DOHH2 (cell line): ENCODE measurements around the gene NFIA.

ENCODE experiments used
- H3F3A ChIP-seq: fragments of 200-600 bp; sonication (generic), shearing (Covaris generic); 2 replicates; pipeline ENCODE4 v1.6.0; 2016; ENCODE audit warnings: antibody characterized with exemption, mild to moderate bottlenecking; ENCODE audit not compliant: control insufficient read depth, insufficient read depth
- H3K27ac ChIP-seq: fragments of 200-600 bp; sonication (generic); 2 replicates; pipeline ENCODE4 v1.5.1; 2014; ENCODE audit warnings: low read depth, mild to moderate bottlenecking, low read length, moderate library complexity
- H3K27me3 ChIP-seq: fragments of 200-600 bp; sonication (generic); 2 replicates; pipeline ENCODE4 v1.6.1; 2014; ENCODE audit warnings: mild to moderate bottlenecking, low read length, mixed read lengths; ENCODE audit not compliant: control insufficient read depth
- H3K36me3 ChIP-seq: fragments of 200-600 bp; sonication (generic); 2 replicates; pipeline ENCODE4 v1.6.1; 2014; ENCODE audit warnings: mild to moderate bottlenecking, low read length, moderate library complexity, mixed read lengths; ENCODE audit not compliant: control insufficient read depth
- H3K4me1 ChIP-seq: fragments of 200-600 bp; sonication (generic); 2 replicates; pipeline ENCODE4 v1.6.1; 2014; ENCODE audit warnings: mild to moderate bottlenecking, low read length, mixed read lengths; ENCODE audit not compliant: control insufficient read depth
- H3K4me2 ChIP-seq: fragments of 200-600 bp; sonication (generic); 2 replicates; pipeline ENCODE4 v1.6.0; 2014; ENCODE audit warnings: mild to moderate bottlenecking, low read length, moderate library complexity
- H3K4me3 ChIP-seq: fragments of 200-600 bp; sonication (generic); 2 replicates; pipeline ENCODE4 v1.5.1; 2014; ENCODE audit warnings: mild to moderate bottlenecking, low read length, mixed read lengths
- H3K79me2 ChIP-seq: fragments of 200-600 bp; sonication (generic); 2 replicates; pipeline ENCODE4 v1.6.1; 2014; ENCODE audit warnings: mild to moderate bottlenecking, low read length, mixed read lengths; ENCODE audit not compliant: control insufficient read depth
- H3K9me2 ChIP-seq: fragments of 200-600 bp; sonication (generic); replicated peaks from 2 replicates; pipeline ENCODE4 v1.6.1; 2014; ENCODE audit warnings: mild to moderate bottlenecking, low read length, mixed read lengths; ENCODE audit not compliant: control insufficient read depth
- H3K9me3 ChIP-seq: fragments of 200-600 bp; sonication (generic); 2 replicates; pipeline ENCODE4 v1.6.1; 2014; ENCODE audit warnings: antibody characterized with exemption, low read length, mixed read lengths; ENCODE audit not compliant: control insufficient read depth, insufficient read depth
- H4K20me1 ChIP-seq: fragments of 200-600 bp; sonication (generic); 2 replicates; pipeline ENCODE4 v1.6.0; 2014; ENCODE audit warnings: low read depth, mild to moderate bottlenecking, antibody characterized with exemption, low read length, moderate library complexity; ENCODE audit not compliant: control insufficient read depth, insufficient read depth
- EZH2phosphoT487 ChIP-seq: fragments of 200-600 bp; sonication (generic); IDR thresholded peaks from 2 replicates; pipeline ENCODE4 v1.6.1; 2017; ENCODE audit warnings: borderline replicate concordance, mild to moderate bottlenecking, antibody characterized with exemption, low read length, moderate library complexity, mixed read lengths
- TF ChIP-seq, protein P1 (sequence below): fragments of 200-600 bp; sonication (generic); IDR thresholded peaks from one replicate; pipeline ENCODE4 v1.5.1; 2014; ENCODE audit warnings: antibody characterized with exemption, mild to moderate bottlenecking, low read depth, low read length; ENCODE audit not compliant: poor library complexity, severe bottlenecking

NFIA gene

DNA sequence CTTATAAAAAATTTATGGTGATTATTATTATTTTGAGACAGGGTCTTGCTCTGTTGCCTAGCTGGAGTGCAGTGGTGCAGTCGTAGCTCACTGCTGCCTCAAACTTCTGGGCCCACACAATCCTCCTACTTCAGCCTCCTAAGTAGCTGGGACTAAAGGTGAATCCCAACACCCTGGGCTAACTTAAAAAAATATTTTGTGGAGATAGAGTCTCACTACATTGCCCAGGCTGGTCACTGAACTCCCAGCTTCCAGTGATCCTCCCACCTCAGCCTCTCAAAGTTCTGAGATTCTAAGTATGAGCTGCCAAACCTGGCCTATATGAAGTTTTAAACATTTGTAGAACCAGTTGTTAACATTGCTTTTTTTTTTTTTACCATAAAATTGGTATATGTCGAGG is 18.2 kb downstream of the NFIA start:
- TF ChIP-seq, protein P1, sequence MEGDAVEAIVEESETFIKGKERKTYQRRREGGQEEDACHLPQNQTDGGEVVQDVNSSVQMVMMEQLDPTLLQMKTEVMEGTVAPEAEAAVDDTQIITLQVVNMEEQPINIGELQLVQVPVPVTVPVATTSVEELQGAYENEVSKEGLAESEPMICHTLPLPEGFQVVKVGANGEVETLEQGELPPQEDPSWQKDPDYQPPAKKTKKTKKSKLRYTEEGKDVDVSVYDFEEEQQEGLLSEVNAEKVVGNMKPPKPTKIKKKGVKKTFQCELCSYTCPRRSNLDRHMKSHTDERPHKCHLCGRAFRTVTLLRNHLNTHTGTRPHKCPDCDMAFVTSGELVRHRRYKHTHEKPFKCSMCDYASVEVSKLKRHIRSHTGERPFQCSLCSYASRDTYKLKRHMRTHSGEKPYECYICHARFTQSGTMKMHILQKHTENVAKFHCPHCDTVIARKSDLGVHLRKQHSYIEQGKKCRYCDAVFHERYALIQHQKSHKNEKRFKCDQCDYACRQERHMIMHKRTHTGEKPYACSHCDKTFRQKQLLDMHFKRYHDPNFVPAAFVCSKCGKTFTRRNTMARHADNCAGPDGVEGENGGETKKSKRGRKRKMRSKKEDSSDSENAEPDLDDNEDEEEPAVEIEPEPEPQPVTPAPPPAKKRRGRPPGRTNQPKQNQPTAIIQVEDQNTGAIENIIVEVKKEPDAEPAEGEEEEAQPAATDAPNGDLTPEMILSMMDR: no peak
- TF ChIP-seq EZH2phosphoT487: no peak
- Histone ChIP-seq H3K27ac (no peak overlapping the region), H3K9me2 (no peaks in the 10 kb centered on the region), H3K9me3 (no peaks in the 10 kb centered on the region), H4K20me1 (no peaks in the 10 kb centered on the region), H3F3A (no peaks in the 10 kb centered on the region), H3K79me2 (peaks cover 75% of the 10 kb centered on the region), H3K36me3 (peaks cover 3% of the 10 kb centered on the region; the same call in 1 of the 2 replicates), H3K27me3 (no peaks in the 10 kb centered on the region), H3K4me1 (peaks cover 2% of the 10 kb centered on the region; the same call in 1 of the 2 replicates), H3K4me3 (no peak overlapping the region), H3K4me2 (no peak overlapping the region)

DNA sequence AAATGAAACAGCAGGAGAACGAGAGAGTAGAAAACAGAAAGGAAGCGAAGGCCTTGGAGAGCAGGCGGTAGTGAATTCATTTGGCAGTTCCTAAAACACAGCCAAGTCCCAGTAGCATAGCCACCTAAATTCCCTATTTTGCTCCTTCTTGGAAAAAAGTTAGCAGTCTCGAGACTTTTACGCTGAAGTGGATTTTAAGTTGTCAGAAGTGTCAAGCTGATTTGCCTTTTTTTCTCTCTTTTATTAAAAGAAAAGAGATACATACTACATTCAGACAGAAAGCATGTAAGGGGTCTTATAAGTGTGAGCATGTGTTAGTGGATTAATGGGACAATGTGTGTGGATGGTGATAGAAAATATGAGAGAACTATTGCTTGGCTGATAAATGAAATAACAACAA is 19.2 kb downstream of the NFIA start:
- Histone ChIP-seq H3K4me2 (no peak overlapping the region), H3K79me2 (peaks cover 76% of the 10 kb centered on the region), H3K4me3 (no peak overlapping the region), H3K9me2 (no peaks in the 10 kb centered on the region), H3F3A (no peaks in the 10 kb centered on the region), H3K27ac (no peak overlapping the region), H3K36me3 (peaks cover 3% of the 10 kb centered on the region; the same call in 1 of the 2 replicates), H3K4me1 (peaks cover 2% of the 10 kb centered on the region; the same call in 1 of the 2 replicates), H3K9me3 (no peaks in the 10 kb centered on the region), H4K20me1 (no peaks in the 10 kb centered on the region), H3K27me3 (no peaks in the 10 kb centered on the region)
- TF ChIP-seq EZH2phosphoT487: no peak
- TF ChIP-seq, protein P1: no peak

DNA sequence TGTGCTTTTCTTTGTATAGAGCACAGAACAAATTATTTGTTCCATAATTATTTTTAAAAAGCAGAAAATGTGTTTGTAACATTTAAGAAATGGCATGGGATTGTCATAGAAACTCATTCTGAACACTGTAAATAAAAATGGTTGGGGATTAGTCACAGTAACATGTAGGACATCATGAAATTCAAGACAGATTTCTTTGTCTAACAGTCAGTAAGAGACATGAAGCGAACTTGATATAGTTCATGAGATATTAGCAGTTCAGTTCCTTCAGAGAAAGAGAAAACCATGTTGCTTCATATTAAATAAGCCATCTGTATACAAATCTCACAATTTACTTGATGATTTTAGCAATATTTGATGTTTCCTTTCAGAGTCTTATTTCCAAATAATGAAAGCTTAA is 19.7 kb downstream of the NFIA start:
- no peak overlapping the region for H3K4me2 ChIP-seq
- H3K9me2 ChIP-seq: no peaks in the 10 kb centered on the region
- H3K27me3 ChIP-seq: no peaks in the 10 kb centered on the region
- H4K20me1 ChIP-seq: no peaks in the 10 kb centered on the region
- H3K9me3 ChIP-seq: no peaks in the 10 kb centered on the region
- peaks cover 76% of the 10 kb centered on the region for H3K79me2 ChIP-seq
- H3K36me3 ChIP-seq: peaks cover 3% of the 10 kb centered on the region; the same call in 1 of the 2 replicates
- no peak overlapping the region for H3K27ac ChIP-seq
- no peak overlapping the region for H3K4me3 ChIP-seq
- H3K4me1 ChIP-seq: peaks cover 2% of the 10 kb centered on the region; the same call in 1 of the 2 replicates
- H3F3A ChIP-seq: no peaks in the 10 kb centered on the region
- TF ChIP-seq EZH2phosphoT487: no peak
- TF ChIP-seq, protein P1: no peak
